ENCODE data around the gene FAM98C.

GRCh38 chr19:38386971-38387549 is 15.8 kb upstream of the FAM98C start:
- TF ChIP-seq CTCF (conservative IDR thresholded peaks at IDR 0.05): no peak
- TF ChIP-seq ZFX (IDR thresholded peaks at IDR 0.05): no peak
